ENCODE data around the gene IER2.
"Not testable (repeated sequence)": the region's sequence is repeated elsewhere in the genome, so short reads cannot be mapped to it uniquely, and the experiment has no call there.

Gene IER2

DNA sequence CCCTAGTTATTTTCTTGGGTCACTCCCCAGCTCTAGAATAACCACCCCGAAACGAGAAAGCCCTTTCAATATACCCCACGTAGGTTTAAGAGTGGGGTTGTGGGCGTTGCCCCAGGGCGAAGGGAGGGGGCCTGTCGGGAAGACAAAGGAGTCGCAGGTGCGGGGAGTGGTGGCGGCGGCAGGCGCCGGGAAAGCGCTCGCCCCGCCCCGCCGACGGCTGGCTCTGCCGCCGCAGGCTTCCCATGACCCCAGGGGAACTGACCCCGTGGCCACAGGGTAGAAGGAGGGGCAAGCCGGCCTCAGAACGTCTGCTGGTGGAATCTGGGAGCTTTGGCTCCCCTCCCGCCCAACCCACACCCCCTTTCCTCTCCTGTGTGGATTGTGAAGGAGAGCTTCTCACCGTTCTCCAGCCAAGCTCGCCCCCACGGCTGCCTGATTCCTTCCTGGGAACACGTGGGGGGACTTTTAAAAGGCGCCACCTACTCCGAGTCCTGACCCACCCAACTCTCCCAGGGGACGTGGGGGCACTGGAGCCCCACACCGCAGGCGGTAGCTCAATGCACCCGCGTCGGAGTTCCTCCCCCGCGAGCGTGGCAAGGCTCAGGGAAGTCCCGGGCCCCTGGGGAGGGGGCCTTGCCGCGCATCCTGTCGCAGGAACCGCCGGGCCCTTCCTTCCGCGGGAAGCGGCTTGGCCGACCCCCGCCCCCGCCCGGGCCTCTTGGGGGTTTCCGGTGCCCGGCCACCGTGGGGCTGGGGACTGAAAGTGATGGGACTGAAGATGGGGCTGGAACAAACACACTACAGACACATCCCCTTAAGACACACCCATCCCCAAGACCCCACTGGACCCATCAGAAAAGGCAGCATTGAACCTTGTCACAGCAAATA, 5.5 kb downstream of the IER2 start:
- no peak for DNase-seq (ENCODE audit: low read depth, low spot score)
- peak overlapping the region; percentile 90 for H3K4me3 ChIP-seq (ENCODE audit: low read length)

DNA sequence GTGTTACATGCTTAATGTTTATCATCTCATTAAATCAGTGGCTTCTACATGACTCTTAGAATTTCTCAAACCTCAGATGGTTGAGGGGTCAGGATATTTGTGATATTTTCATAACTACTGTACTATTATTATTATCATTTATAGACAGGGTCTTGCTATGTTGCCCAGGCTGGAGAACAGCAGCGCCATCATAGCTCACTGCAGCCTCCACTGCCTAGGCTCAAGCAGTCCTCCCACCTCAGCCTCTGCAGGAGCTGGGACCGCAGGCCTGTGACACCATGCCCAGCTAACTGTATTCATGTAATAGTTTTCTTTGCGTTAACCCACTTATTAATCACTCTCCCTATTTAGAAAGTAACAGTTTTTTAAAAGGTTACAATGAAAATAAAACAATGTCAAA, 9.5 kb downstream of the IER2 start:
- DNase-seq (ENCODE audit: low read depth, low spot score), result no peak
- no peak overlapping the region for H3K4me3 ChIP-seq (ENCODE audit: low read length)

DNA sequence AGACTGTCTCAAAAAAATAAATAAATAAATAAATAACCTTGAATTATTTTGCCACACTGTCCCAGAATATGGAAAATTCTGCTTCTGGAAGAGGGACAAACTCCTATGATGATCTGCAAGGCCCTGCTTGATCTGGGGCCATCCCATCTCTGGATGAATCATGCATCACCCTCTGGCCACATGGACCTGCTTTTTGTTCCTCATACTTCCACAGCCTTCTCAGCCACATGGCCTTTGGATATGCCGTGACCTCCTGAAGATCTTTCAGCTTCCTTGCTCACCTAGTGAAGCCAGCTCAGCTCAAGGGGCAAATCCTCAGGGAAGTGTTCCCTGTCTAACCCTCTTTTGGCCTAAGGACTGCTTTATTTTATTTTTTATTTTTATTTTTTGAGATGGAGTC, 10.3 kb downstream of the IER2 start:
- H3K4me3 ChIP-seq (ENCODE audit: low read length), result no peak overlapping the region
- no peak for DNase-seq (ENCODE audit: low read depth, low spot score)

DNA sequence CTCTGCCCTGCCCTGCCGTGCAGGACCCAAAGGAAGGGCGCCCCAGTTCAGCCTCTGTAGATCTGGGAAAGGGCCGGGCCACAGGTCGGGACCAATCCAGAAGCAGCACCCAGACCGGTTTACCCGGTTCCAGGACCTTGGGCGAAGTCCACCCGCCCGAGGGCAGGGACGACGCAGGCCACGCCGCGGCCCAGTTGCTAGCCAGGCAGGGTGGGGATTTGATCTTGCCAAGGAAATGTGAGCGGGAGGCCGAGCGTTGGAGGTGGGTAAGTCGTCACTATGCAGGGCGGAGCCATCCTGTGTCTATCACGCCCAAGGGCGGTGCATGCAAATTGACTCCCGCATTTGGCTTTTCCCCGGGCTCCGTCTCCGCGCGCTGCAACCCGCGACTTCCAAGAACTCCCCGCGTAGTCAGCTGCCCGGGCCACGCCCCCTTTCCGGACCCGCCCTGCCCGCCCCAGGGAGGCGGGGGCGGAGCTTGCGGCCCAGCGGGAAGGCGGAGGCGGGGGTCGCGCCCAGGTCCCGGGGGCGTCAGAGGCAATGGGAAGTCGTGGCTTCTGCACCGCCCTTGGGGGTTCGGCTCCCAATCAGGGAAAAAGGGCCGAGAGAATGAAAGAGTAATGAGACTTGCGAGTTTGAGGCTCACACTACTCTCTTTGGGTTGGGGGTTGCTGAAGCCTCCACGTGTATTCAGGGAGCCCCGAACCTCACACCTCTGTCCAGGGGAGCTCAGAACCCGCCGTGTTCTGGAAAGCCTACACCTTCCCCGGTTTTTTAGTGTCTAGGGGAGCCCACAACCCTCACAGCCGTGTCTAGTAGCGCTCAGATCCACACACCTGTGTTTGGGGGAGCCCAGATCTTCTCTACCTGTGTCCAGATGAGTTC, 12.8 kb downstream of the IER2 start:
- peak; percentile 97 for DNase-seq (ENCODE audit: low read depth, low spot score)
- H3K4me3 ChIP-seq (ENCODE audit: low read length), result peak overlapping the region; percentile 59

DNA sequence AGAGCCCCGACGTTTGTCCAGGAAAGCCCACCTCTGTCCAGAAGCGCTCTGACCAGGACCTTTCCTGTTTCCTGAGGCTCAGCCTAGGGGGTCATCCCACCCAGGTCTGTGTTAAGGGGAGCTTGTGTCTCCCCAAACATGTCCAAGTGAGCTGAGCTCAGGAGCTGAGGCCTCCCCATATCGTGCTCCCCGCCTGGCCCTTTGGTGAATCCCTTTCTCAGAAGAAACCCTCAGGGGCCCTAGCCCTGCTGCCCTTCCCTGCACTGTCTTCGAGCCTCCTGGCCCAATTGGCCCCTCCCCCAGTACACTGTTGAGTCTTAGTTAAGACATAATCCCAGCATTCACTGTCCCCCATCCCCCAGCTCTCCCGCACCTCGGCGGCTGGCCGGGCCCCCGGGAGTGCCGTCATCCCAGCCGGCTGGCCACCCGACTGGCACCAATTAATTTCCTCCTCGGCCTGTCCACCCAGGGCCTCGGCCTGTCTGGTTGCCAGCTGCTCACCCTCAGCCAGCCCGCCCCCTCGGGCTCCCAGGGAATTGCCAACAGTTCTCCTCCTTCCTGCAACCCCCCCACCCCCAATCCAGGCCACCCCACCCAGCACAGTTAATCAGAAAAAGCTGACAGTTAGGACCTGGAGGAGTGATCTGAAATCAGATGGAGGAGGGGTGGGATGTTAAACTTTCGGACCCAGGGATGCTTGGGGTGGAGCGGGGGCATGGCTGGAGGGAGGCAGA, 13.6 kb downstream of the IER2 start:
- H3K4me3 ChIP-seq (ENCODE audit: low read length), result peak overlapping the region; percentile 51
- DNase-seq (ENCODE audit: low read depth, low spot score), result no peak

DNA sequence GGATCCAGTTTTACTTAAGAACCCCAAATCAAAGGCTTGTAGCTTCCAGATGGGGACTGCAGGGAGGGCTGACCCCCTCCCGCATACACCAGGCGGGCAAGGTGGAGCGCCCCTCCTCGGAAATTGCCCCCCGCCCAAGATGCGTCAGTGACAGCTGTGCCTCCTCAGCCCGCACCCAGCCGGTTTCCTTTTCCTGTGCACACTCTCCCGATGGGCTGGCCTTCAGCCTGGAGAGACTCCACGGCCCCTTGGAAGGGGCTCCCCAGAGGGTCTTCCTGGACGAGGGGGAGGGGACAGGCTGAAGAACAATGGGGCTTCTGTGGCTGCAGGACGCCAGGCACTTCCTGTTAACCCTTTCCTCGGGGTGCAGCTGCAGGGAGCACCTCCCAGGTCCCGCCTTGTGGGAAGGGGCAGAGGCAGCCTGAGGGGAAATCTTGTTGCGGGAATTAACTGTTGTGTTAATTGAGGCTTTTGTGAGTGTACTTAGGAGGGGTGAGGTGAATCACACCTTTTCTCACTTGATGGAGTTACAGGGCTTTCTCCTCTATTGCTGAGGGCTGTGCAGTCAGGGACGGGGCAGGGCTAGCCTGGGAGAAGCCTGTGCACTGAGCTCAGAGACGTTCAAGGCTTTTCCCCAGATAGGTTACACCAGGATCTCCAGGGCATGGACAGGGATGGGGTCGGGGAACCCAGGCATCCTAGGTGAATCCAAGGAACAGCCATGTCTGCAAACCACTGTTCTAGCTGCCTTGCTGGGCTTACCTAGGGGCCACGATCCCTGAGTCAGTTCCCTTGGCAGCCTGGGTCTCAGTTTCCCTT, 14.3 kb downstream of the IER2 start:
- DNase-seq (ENCODE audit: low read depth, low spot score), result peak; percentile 71
- H3K4me3 ChIP-seq (ENCODE audit: low read length), result peak overlapping the region; percentile 51

DNA sequence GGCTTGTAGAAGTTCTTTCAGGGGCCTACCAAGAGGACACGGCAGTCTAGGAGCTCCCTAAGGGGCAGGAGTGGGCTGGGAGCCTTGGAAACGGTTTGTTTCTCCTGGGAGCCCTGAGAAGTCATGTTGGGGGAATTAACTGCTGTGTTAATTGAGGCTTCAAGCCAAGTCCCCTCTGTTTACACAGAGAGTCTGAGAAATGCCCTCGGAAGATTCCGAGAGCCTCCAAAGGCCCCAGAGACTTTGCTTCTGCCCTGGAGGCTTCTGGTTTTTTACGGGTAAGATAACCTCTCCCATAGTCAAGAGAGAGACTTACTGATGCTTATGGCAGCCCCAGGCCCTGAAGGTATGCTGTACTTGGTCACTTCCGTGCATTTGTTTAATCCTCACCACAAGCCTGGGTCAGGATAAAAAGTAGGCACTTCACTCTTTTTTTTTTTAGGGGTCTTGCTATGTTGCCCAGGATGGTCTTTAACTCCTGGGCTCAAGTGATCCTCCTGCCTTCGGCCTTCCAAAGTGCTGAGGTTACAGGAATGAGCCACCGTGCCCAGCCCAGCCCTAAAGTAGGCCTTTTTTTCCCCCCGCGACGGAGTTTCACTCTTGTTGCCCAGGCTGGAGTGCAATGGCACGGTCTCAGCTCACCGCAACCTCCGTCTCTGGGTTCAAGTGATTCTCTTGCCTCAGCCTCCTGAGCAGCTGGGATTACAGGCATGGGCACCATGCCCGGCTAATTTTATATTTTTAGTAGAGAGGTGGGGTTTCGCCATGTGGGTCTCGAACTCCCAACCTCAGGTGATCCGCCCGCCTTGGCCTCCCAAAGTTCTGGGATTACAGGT, 15.2 kb downstream of the IER2 start:
- H3K4me3 ChIP-seq (ENCODE audit: low read length), result 0 out of 2 replicates have a peak overlapping the region, but pooled peaks have one; percentile 51
- no peak for DNase-seq (ENCODE audit: low read depth, low spot score)

DNA sequence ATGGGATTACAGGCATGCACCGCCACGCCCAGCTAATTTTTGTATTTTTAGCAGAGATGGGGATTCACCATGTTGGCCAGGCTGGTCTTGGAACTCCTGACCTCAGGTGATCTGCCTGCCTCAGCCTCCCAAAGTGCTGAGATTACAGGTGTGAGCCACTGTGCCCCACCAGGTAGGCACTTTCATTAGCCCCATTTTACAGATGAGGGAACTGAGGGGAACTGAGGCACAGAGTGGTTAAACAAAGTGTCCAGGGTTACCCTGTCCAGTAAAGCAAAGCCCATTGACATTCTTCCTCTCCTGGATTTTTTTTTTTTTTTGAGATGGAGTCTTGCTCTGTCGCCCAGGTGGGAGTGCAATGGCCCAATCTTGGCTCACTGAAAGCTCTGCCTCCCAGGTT, 15.9 kb downstream of the IER2 start:
- not testable (repeated sequence) for H3K4me3 ChIP-seq (ENCODE audit: low read length); DNase-seq (ENCODE audit: low read depth, low spot score)

DNA sequence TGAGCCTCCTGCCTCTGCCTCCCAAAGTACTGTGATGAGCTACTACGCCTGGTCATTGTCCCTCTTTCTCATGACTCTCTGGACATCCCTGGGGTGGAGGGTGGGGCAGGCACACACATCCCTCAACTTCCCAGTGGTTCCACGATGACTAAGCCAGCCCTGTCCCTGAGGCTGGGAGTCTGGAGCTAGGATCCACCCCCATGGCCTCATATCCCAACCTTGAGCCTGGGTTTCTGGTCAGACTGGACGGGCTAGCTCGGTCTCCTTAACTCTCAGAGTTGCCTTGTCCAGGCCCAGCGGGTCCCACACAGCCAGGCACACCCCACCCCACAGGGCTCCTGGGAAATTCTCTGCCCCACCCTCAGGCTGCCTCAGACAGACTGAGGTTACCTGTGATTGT, 19.6 kb downstream of the IER2 start:
- no peak for DNase-seq (ENCODE audit: low read depth, low spot score)

DNA sequence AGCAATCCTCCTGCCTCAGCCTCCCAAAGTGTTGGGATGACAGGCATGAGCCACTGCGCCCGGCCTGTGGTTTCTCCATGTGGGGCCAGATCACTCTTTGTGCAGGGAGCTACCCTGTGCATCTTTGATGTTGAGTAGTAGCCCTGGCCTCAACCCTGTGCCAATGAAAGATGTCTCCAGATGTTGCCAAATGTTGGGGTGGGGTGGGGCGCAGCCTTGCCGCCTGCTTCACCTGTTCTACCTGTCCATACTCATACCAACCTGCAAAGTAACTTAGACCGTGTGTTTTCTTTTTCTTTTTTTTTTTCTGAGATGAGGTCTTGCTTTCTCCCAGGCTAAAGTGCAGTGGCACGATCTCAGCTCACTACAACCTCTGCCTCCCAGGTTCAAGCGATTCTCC, 20.9 kb downstream of the IER2 start:
- no peak overlapping the region for H3K4me3 ChIP-seq (ENCODE audit: low read length)
- no peak for DNase-seq (ENCODE audit: low read depth, low spot score)

More for the DNA sequence above, 19.6 kb downstream of the IER2 start:
- H3K4me3 ChIP-seq (ENCODE audit: low read length), result no peak overlapping the region

DNA sequence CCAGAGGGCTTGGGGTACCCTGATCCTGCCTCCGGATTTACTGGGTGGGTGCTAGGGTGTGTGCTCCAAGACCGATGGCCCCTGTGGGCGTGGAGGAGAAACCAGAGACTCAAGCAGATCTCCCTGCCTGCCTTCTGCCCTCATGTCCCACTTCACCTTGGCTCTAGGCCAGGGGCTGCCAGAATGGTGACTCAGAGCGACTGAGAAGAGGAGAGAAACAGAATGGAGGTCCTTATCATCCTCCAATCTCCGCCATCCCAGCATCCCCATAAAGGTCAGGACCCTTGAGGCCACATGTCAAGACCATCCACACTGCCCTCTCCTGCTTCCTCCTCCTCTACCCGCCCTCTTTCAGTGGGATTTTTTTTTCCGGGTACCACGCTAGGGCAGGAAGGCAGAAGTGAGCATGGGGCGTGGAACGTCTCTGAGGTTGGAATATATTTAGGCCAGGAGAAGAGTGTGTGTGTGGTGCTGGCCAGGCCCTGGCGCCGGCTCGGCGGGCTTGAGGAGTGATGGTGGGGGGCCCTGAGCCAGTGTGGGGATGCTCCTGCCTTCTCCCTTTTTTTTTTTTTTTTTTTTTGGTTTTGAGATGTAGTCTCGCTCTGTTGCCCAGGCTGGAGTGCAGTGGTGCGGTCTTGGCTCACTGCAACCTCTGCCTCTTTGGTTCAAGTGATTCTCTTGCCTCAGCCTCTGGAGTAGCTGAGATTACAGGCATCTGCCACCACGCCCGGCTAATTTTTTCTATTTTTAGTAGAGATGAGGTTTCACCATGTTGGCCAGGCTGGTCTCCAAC, 22.3 kb downstream of the IER2 start:
- no peak for DNase-seq (ENCODE audit: low read depth, low spot score)
- no peak overlapping the region for H3K4me3 ChIP-seq (ENCODE audit: low read length)

DNA sequence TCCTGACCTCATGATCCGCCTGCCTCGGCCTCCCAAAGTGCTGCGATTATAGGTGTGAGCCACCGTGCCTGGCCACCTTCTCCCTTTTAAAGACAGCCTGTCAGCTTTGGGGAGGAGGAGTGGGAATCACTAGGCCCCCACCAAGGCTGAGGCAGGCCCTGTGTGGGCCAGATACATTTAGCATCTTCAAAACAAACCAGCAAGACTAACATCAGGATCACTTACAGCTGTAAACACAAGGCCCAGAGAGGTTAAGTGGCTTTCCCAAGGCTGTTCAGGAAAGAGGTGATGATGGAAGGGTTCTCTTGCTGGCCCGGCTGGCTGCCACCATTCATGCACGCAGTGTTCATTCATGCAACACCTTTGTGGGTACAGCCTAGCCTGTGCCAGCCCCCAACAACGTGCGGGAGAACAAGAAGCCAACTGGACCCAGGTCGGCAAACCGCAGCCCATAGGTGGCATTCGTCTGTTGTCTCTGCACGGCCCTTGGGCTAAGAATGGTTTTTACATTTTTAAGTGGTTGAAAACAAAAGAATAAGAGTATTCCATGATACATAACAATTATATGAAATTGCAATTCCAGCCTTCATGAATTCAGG, 23.0 kb downstream of the IER2 start:
- H3K4me3 ChIP-seq (ENCODE audit: low read length), result no peak overlapping the region
- no peak for DNase-seq (ENCODE audit: low read depth, low spot score)

DNA sequence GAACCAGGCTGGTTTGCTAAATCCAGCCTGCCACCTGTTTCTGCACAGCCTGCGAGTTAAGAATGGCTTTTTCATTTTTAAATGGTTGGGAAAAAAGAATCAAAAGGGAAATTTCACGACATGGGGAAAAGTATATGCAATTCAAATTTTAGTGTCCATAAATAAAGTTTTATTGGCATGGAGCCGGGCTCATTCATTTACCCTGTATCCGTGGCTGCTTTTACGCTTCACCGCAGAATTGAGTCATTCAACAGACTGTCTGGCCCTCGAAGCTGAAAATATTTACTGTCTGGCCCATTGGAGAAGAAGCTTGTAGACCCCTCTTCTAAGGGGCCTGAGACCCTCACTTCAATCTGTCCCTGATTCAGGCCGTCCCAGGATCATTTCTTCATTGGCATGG, 26.1 kb downstream of the IER2 start:
- DNase-seq (ENCODE audit: low read depth, low spot score), result no peak

DNA sequence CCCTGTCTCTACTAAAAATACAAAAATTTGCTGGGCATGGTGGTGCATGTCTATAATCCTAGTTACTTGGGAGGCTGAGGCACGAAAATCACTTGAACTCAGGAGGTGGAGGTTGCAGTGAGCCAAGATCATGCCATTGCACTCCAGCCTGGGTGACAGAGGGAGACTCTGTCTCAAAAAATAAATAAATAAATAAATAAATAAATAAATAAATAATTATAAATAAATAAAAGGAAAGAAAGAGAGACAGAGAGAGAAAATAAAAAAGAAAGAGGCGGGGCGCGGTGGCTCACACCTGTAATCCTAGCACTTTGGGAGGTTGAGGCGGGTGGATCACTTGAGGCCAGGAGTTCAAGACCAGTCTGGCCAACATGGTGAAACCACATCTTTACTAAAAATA, 27.4 kb downstream of the IER2 start:
- H3K4me3 ChIP-seq (ENCODE audit: low read length); DNase-seq (ENCODE audit: low read depth, low spot score): not testable (repeated sequence)

More for the DNA sequence above, 26.1 kb downstream of the IER2 start:
- no peak overlapping the region for H3K4me3 ChIP-seq (ENCODE audit: low read length)

DNA sequence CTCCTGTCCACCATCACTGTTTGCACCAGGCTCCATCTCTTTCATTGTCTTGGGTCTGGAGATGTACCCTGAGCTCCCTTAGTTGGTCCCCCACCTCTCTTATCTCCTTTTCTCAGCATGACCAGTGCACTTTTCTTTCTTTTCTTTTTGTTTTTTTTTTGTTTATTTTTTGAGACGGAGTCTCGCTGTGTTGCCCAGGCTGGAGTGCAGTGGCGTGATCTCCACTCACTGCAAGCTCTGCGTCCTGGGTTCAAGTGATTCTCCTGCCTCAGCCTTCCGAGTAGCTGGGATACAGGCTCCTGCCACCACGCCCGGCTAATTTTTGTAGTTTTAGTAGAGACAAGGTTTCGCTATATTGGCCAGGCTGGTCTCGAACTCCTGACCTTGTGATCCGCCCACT, 28.1 kb downstream of the IER2 start:
- H3K4me3 ChIP-seq (ENCODE audit: low read length); DNase-seq (ENCODE audit: low read depth, low spot score): not testable (repeated sequence)

DNA sequence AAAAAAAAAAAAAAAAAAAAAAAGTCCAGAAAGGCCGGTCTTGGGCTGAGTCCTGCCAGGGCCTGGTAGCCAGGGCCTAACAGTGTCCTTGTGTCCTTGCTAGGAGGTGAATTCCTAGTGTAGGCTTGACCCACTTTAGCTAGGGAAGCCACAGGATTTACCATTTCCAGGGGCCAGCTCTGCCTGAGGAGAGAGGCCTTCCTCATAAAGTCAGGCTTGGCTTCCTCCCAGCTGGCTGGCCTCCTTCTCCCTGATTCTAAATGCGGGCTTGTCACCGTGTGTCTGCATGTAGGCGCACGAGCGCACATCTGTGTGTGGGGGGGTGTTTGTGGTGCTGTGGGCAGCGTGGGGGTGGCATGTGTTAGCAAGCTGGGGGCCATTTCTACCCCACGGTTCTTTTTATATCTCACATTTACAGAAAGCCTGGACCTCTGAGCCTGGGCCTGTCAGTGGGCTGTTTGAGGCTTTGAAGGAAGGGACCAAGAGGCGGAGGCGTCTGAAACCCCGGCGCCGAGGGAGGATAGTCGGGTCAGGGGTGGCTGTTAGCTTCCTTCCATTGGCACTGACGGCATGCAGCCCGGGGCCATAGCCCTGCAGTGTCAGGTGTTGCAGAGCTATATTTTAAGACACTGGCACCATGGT, 31.7 kb downstream of the IER2 start:
- no peak for DNase-seq (ENCODE audit: low read depth, low spot score)
- H3K4me3 ChIP-seq (ENCODE audit: low read length), result no peak overlapping the region
